COR-L47 (cell line): ENCODE measurements around the gene CLIP3.
"Not testable (repeated sequence)": the region's sequence is repeated elsewhere in the genome, so short reads cannot be mapped to it uniquely, and the experiment has no call there.

ENCODE experiments used
- DNase-seq: peaks from one replicate; lab custom pipeline; 2025; lab: John Stamatoyannopoulos, UW

CLIP3 gene

DNA sequence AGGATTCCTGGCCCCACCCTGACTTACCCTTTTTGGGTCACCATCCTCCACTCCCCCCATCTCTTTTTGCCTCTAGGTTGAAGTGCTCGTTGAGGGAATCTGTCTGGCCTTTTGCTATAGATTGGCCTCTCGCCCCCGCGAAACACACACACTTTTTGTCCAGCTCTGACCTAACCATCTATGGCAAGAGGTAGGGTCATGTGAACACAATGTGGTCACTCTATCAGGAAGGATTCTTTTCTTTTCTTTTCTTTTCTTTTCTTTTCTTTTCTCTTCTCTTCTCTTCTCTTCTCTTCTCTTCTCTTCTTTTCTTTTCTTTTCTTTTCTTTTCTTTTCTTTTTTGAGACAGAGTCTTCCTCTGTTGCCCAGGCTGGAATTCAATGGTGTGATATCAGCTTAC, 51.7 kb downstream of the CLIP3 start:
- DNase-seq: not testable (repeated sequence)

DNA sequence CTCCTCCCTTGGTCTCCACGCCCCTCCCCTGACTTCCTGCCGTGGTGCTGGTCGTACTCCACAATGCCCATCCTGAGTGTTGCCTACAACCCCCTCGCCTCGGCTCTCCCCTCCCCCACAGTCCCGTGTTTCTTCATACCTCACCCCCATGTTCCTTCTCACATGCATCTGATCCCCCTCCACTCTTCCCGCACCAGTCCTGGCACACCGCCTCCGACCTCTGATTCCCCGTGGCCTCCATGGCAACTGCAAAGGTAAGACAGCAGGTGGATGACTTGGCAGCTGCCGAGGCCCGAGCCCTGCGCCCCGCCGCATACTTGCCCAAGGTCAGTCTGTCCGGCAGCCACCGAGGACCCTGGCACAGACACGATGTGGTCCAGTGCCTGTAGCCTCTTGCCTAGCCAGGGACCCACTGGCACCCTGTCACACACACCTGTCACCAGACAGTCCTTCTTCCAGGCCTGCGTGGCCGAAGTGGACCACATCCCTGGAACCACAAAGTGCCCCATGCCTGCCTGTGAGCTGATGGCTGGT, 53.8 kb downstream of the CLIP3 start:
- no peak for DNase-seq

- no peak for DNase-seq
Observed at GRCh38 chr19:35978271-35978670, 54.4 kb downstream of the CLIP3 start.

DNA sequence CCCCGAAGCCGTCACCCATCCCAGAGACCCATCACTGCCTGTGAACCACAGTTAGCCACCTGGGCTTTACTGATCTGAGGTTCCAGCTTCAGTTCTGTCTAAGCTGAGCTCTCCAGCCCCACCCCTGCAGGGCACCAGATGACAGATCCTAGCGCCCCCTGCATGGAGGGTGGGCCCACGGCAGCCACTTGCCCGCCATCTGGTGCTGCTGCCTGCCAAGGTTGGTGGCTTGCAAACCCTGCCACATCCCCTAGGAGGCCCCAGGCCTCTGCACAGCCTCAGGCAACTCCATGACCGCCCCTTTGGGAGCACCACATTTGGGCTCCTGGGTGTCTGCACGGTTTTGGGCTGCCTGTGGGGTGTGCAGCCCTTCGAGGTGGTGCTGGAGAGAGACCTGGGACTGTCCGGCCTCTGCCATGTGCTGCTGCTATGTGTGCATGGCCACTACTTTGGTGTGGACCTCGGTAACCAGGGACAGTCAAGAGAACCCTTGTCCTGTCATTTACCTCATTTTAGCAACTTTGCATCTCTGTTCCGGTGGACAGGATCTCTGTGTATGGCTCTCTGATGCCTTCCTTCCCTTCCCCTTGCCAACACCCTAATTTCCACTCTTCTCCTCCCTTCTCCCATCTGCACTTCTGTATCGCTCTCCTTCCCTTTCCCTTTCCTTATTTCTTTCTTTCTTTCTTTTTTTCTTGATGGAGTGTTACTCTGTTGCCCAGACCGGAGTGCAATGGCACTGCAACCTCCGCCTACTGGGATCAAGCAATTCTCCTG, 55.0 kb downstream of the CLIP3 start:
- DNase-seq: peak; percentile 18

DNA sequence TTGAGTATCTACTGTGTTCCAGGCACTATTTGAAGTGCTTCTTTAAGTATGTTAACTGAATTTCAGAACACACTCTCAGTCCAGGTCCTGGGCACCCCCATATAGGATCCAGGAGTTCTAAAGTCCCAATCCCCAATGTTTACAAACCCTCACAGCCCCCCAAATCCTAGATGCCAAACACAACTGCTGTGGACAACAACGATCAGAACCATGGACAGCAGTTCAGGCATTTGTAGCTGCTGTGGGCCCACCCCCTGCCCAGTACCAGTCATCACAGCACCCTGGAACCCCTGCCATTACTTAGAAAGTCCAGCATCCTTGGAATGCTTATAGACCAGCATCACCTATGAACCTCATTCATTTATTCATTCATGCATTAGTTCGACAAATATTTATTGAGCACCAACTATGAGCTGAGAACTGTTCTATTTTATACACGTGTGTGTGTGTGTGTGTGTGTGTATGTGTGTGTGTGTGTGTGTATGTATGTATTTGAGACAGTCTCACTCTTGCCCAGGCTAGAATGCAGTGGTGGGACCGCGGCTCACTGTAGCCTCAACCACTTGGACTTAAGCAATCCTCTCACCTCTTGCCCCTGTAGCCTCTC, 57.0 kb downstream of the CLIP3 start:
- DNase-seq: no peak

DNA sequence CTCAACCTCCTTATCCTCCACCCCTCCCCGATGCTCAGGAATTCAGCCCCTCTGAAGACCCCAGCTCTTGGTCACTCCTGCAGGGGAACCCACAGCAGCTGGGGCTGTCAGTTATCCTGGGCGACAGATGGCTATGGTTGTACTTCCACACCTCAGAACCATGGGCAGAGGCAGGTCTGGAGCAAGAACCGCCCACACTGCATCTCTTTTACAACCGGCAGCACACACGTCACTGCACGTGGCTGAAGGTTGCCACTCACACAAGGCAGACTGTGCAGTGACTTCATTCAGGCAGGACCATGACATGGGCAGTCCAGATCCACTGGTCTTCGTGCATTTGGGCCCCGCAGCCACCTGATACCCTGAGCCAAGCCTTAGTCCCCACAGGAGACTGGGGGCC, 59.2 kb downstream of the CLIP3 start:
- DNase-seq: no peak

DNA sequence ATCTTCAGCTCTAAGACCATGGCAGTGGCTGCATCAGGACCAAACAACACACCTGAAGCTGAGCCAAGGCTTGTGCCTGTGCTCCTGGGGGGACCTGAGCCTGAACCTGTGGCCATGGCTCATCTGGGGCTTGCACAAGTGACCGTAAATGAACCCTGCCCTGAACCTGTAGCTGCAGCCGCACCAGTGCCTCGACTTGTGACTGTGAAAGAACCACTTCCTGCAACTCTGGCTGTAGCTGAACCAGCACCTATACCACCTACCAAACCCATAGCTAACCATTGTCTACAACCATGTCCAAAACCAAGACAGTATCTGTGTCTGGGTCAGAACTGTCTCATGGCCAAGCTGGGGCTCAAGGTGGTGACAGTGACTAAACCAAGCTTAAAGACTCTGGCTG, 65.9 kb downstream of the CLIP3 start:
- no peak for DNase-seq
